LNCAP (cell line): ENCODE results near the gene ARHGEF11.
A peak's percentile ranks its signal among the peaks of the same experiment; 100 is the strongest.

Experiments used
- CTCF ChIP-seq: fragments of 450-650 bp; IDR thresholded peaks from 2 replicates; pipeline ENCODE4 v1.5.1; 2017; ENCODE audit warnings: mild to moderate bottlenecking

ARHGEF11 gene

GRCh38 chr1:157080714-157081113 lies 35.2 kb upstream of the ARHGEF11 start:
- no peak for TF ChIP-seq CTCF

GRCh38 chr1:157077394-157077793 lies 31.9 kb upstream of the ARHGEF11 start:
- no peak for TF ChIP-seq CTCF

GRCh38 chr1:157073944-157074685 lies 28.6 kb upstream of the ARHGEF11 start:
- peak; percentile 46 for TF ChIP-seq CTCF

- TF ChIP-seq CTCF = no peak
These were observed 24.1 kb upstream of the ARHGEF11 start for GRCh38 chr1:157069601-157070000.

- no peak for TF ChIP-seq CTCF
These were observed 10.7 kb upstream of the ARHGEF11 start for GRCh38 chr1:157056269-157056668.

- TF ChIP-seq CTCF = no peak
These were observed 5.3 kb upstream of the ARHGEF11 start for GRCh38 chr1:157050836-157051235.

GRCh38 chr1:157047062-157047410 lies 1.5 kb upstream of the ARHGEF11 start:
- no peak for TF ChIP-seq CTCF

- TF ChIP-seq CTCF = no peak
These were observed 1.2 kb downstream of the ARHGEF11 start for GRCh38 chr1:157044326-157044725.
